ENCODE measurements around the gene NDUFS2. TPM values are rescaled to one million over a fixed set of nuclear protein-coding genes. Genes with fewer than 3 reads are reported as not detected.

Gene NDUFS2
- total and polyA plus RNA-seq, 3 experiments from 2014 or later, result 82.1 to 97.1 (median 93.5) TPM

- H3K27ac ChIP-seq (ENCODE audit: low read depth, low read length), result peak overlapping the region; percentile 75
- CTCF ChIA-PET, result interaction anchor here (2.1 kb wide), 1 partner anchor 222 kb away, joined by 5 read pairs; no protein-coding TSS in a partner anchor
- peaks cover 40 to 77% (median 70%) of the 10 kb centered on the region in 3 donors for H3K4me1 Mint-ChIP-seq
Measured at GRCh38 chr1:161159913-161160243, 42.3 kb upstream of the NDUFS2 start.

GRCh38 chr1:161160671-161161145 lies 41.5 kb upstream of the NDUFS2 start:
- Mint-ChIP-seq H3K27me3 (no peaks in the 10 kb centered on the region), H3K27ac (peak overlapping the region in 7 of 8 donors; percentile 66 to 97 (median 89)), H3K4me1 (peaks cover 38 to 77% (median 70%) of the 10 kb centered on the region in 3 donors), H3K4me3 (peak overlapping the region; percentile 90 to 97 (median 95)), H3K9me3 (no peaks in the 10 kb centered on the region), H3K36me3 (peaks cover 0 to 79% (median 21%) of the 10 kb centered on the region in 3 donors)
- H3K27ac ChIP-seq (ENCODE audit: low read depth, low read length), result peak overlapping the region; percentile 40
- peaks cover 38% of the 10 kb centered on the region for H3K4me1 ChIP-seq (ENCODE audit: insufficient read depth, low read length)
- H3K27me3 ChIP-seq (ENCODE audit: insufficient read depth, low read length, poor library complexity, severe bottlenecking), result no peaks in the 10 kb centered on the region
- no peak overlapping the region for H3K4me3 ChIP-seq (ENCODE audit: low read length)
- no peaks in the 10 kb centered on the region for H3K9me3 ChIP-seq (ENCODE audit: low read length)
- CTCF ChIA-PET, result interaction anchor here (1.4 to 2.5 kb wide), 3 partner anchors 20 to 221 kb away, joined by 3 to 7 read pairs (median 5); no protein-coding TSS in a partner anchor
- H3K36me3 ChIP-seq (ENCODE audit: insufficient read depth, low read length), result peaks cover 10% of the 10 kb centered on the region
- POLR2A ChIA-PET, result interaction anchor here (1.2 kb wide), 1 partner anchor 22 kb away, joined by 6 read pairs; no protein-coding TSS in a partner anchor
- no peak for DNase-seq

More at GRCh38 chr1:161159913-161160243, 42.3 kb upstream of the NDUFS2 start:
- H3K27ac Mint-ChIP-seq, result peak overlapping the region; percentile 55 to 99 (median 91)
- H3K9me3 Mint-ChIP-seq, result no peaks in the 10 kb centered on the region
- POLR2A ChIA-PET, result no interaction called here
- Histone ChIP-seq H3K4me1 (ENCODE audit: insufficient read depth, low read length) (peaks cover 34% of the 10 kb centered on the region), H3K4me3 (ENCODE audit: low read length) (peak overlapping the region; percentile 79), H3K36me3 (ENCODE audit: insufficient read depth, low read length) (peaks cover 10% of the 10 kb centered on the region), H3K9me3 (ENCODE audit: low read length) (no peaks in the 10 kb centered on the region), H3K27me3 (ENCODE audit: insufficient read depth, low read length, poor library complexity, severe bottlenecking) (no peaks in the 10 kb centered on the region)
- no peaks in the 10 kb centered on the region for H3K27me3 Mint-ChIP-seq
- H3K36me3 Mint-ChIP-seq, result peaks cover 0 to 75% (median 21%) of the 10 kb centered on the region in 3 donors
- DNase-seq, result no peak
- peak overlapping the region; percentile 90 to 97 (median 95) for H3K4me3 Mint-ChIP-seq

- H3K4me3 ChIP-seq (ENCODE audit: low read length), result no peak overlapping the region
- ChIA-PET POLR2A (interaction anchor here (1.2 kb wide), 1 partner anchor 21 kb away, joined by 6 read pairs; no protein-coding TSS in a partner anchor), CTCF (interaction anchor here (1.0 to 2.5 kb wide), 5 partner anchors 19 to 220 kb away, joined by 3 to 7 read pairs (median 3); no protein-coding TSS in a partner anchor)
- Mint-ChIP-seq H3K4me1 (peaks cover 44 to 83% (median 78%) of the 10 kb centered on the region in 3 donors), H3K36me3 (peaks cover 0 to 85% (median 21%) of the 10 kb centered on the region in 3 donors), H3K27ac (peak overlapping the region in 6 of 8 donors; percentile 9 to 96 (median 69)), H3K27me3 (no peaks in the 10 kb centered on the region), H3K4me3 (peak overlapping the region; percentile 20 to 89 (median 43)), H3K9me3 (no peaks in the 10 kb centered on the region)
- H3K9me3 ChIP-seq (ENCODE audit: low read length), result no peaks in the 10 kb centered on the region
- peaks cover 10% of the 10 kb centered on the region for H3K36me3 ChIP-seq (ENCODE audit: insufficient read depth, low read length)
- peaks cover 38% of the 10 kb centered on the region for H3K4me1 ChIP-seq (ENCODE audit: insufficient read depth, low read length)
- no peak for DNase-seq
- H3K27ac ChIP-seq (ENCODE audit: low read depth, low read length), result peak overlapping the region; percentile 40
- H3K27me3 ChIP-seq (ENCODE audit: insufficient read depth, low read length, poor library complexity, severe bottlenecking), result no peaks in the 10 kb centered on the region
Measured at GRCh38 chr1:161161652-161162051, 40.5 kb upstream of the NDUFS2 start.

- no peaks in the 10 kb centered on the region for H3K27me3 Mint-ChIP-seq
- Histone ChIP-seq H3K4me1 (ENCODE audit: insufficient read depth, low read length) (peaks cover 42% of the 10 kb centered on the region), H3K36me3 (ENCODE audit: insufficient read depth, low read length) (peaks cover 10% of the 10 kb centered on the region), H3K27me3 (ENCODE audit: insufficient read depth, low read length, poor library complexity, severe bottlenecking) (no peaks in the 10 kb centered on the region), H3K27ac (ENCODE audit: low read depth, low read length) (peak overlapping the region; percentile 19), H3K9me3 (ENCODE audit: low read length) (no peaks in the 10 kb centered on the region), H3K4me3 (ENCODE audit: low read length) (no peak overlapping the region)
- H3K9me3 Mint-ChIP-seq, result no peaks in the 10 kb centered on the region
- H3K4me3 Mint-ChIP-seq, result peak overlapping the region; percentile 20 to 82 (median 50)
- H3K36me3 Mint-ChIP-seq, result peaks cover 0 to 84% (median 21%) of the 10 kb centered on the region in 3 donors
- H3K27ac Mint-ChIP-seq, result peak overlapping the region in 7 of 8 donors; percentile 9 to 99 (median 62)
- POLR2A ChIA-PET, result interaction anchor here (1.2 kb wide), 1 partner anchor 20 kb away, joined by 6 read pairs; no protein-coding TSS in a partner anchor
- CTCF ChIA-PET, result interaction anchor here (0.6 to 2.5 kb wide), 6 partner anchors 19 to 220 kb away, joined by 3 to 7 read pairs (median 3); partner anchors contain the start of gene DEDD
- DNase-seq, result no peak
- H3K4me1 Mint-ChIP-seq, result peaks cover 47 to 85% (median 82%) of the 10 kb centered on the region in 3 donors
Measured at GRCh38 chr1:161162052-161162451, 40.1 kb upstream of the NDUFS2 start.

- Histone ChIP-seq H3K36me3 (ENCODE audit: insufficient read depth, low read length) (peaks cover 10% of the 10 kb centered on the region), H3K27ac (ENCODE audit: low read depth, low read length) (peak overlapping the region; percentile 19), H3K4me1 (ENCODE audit: insufficient read depth, low read length) (peaks cover 47% of the 10 kb centered on the region), H3K9me3 (ENCODE audit: low read length) (no peaks in the 10 kb centered on the region), H3K4me3 (ENCODE audit: low read length) (no peak overlapping the region), H3K27me3 (ENCODE audit: insufficient read depth, low read length, poor library complexity, severe bottlenecking) (no peaks in the 10 kb centered on the region)
- Mint-ChIP-seq H3K36me3 (peaks cover 0 to 77% (median 18%) of the 10 kb centered on the region in 3 donors), H3K27me3 (no peaks in the 10 kb centered on the region), H3K4me3 (peak overlapping the region in 4 of 7 donors; percentile 20 to 82 (median 53)), H3K4me1 (peaks cover 51 to 88% (median 87%) of the 10 kb centered on the region in 3 donors), H3K9me3 (no peaks in the 10 kb centered on the region), H3K27ac (peak overlapping the region in 7 of 8 donors; percentile 20 to 99 (median 87))
- POLR2A ChIA-PET, result no interaction called here
- CTCF ChIA-PET, result interaction anchor here (1.3 to 2.5 kb wide), 2 partner anchors 18 to 31 kb away, joined by 3 to 7 read pairs; no protein-coding TSS in a partner anchor
- DNase-seq, result no peak
Measured at GRCh38 chr1:161162806-161163205, 39.4 kb upstream of the NDUFS2 start.

- CTCF ChIA-PET, result interaction anchor here (3.6 to 4.9 kb wide), 2 partner anchors 9 to 27 kb away, joined by 42 to 44 read pairs; partner anchors contain the start of gene UFC1
- Mint-ChIP-seq H3K36me3 (peaks cover 0 to 72% (median 16%) of the 10 kb centered on the region in 3 donors), H3K27me3 (no peaks in the 10 kb centered on the region), H3K27ac (peak overlapping the region in 7 of 8 donors; percentile 75 to 100 (median 98)), H3K4me3 (peak overlapping the region in 3 of 7 donors; percentile 3 to 94 (median 53)), H3K4me1 (peaks cover 54 to 87% (median 85%) of the 10 kb centered on the region in 3 donors), H3K9me3 (no peaks in the 10 kb centered on the region)
- Histone ChIP-seq H3K36me3 (ENCODE audit: insufficient read depth, low read length) (peaks cover 10% of the 10 kb centered on the region), H3K4me3 (ENCODE audit: low read length) (no peak overlapping the region), H3K9me3 (ENCODE audit: low read length) (no peaks in the 10 kb centered on the region), H3K27ac (ENCODE audit: low read depth, low read length) (no peak overlapping the region), H3K4me1 (ENCODE audit: insufficient read depth, low read length) (peaks cover 44% of the 10 kb centered on the region), H3K27me3 (ENCODE audit: insufficient read depth, low read length, poor library complexity, severe bottlenecking) (no peaks in the 10 kb centered on the region)
- POLR2A ChIA-PET, result no interaction called here
- DNase-seq, result no peak
Measured at GRCh38 chr1:161163793-161164192, 38.4 kb upstream of the NDUFS2 start.

- Mint-ChIP-seq H3K4me1 (peaks cover 47 to 86% (median 75%) of the 10 kb centered on the region in 3 donors), H3K4me3 (peak overlapping the region; percentile 21 to 96 (median 92)), H3K9me3 (no peaks in the 10 kb centered on the region), H3K36me3 (peaks cover 0 to 70% (median 19%) of the 10 kb centered on the region in 3 donors), H3K27me3 (no peaks in the 10 kb centered on the region), H3K27ac (peak overlapping the region; percentile 96 to 100 (median 99))
- Histone ChIP-seq H3K4me1 (ENCODE audit: insufficient read depth, low read length) (peaks cover 36% of the 10 kb centered on the region), H3K4me3 (ENCODE audit: low read length) (peak overlapping the region; percentile 81), H3K27me3 (ENCODE audit: insufficient read depth, low read length, poor library complexity, severe bottlenecking) (no peaks in the 10 kb centered on the region), H3K36me3 (ENCODE audit: insufficient read depth, low read length) (peaks cover 15% of the 10 kb centered on the region), H3K27ac (ENCODE audit: low read depth, low read length) (peak overlapping the region; percentile 95), H3K9me3 (ENCODE audit: low read length) (no peaks in the 10 kb centered on the region)
- ChIA-PET POLR2A (interaction anchor here (0.6 to 2.4 kb wide), 13 partner anchors 10 to 149 kb away, joined by 3 to 23 read pairs (median 5); partner anchors contain the start of genes B4GALT3, DEDD, NDUFS2 and SDHC), CTCF (interaction anchor here (0.6 to 4.9 kb wide), 30 partner anchors 10 to 235 kb away, joined by 3 to 49 read pairs (median 4); partner anchors contain the start of genes ADAMTS4, APOA2, B4GALT3 and NDUFS2)
- DNase-seq, result no peak
Measured at GRCh38 chr1:161164901-161165610, 37.1 kb upstream of the NDUFS2 start.

Data from CD8-positive, alpha-beta memory T cell (primary cell).